Peyer's patch (tissue), 4 donors: ENCODE data around the gene LGALS7B.

Source experiments
- CTCF ChIP-seq, 6 experiments: fragments of 450-650 bp in 4 of 6; fragments of 200-600 bp in 2 of 6; sonication (generic) in 1 of 6; IDR thresholded peaks; one replicate each; pipeline ENCODE4 v1.5.1; 2017 to 2019; ENCODE audit warnings: antibody characterized with exemption in 6 of 6, mild to moderate bottlenecking in 3 of 6, moderate library complexity in 1 of 6
- POLR2A ChIP-seq, 2 donors: fragments of 450-650 bp; IDR thresholded peaks; one replicate each; pipeline ENCODE4 v1.5.1; 2017; ENCODE audit warnings: antibody characterized with exemption in 2 of 2, mild to moderate bottlenecking in 2 of 2, moderate library complexity in 2 of 2

DNA sequence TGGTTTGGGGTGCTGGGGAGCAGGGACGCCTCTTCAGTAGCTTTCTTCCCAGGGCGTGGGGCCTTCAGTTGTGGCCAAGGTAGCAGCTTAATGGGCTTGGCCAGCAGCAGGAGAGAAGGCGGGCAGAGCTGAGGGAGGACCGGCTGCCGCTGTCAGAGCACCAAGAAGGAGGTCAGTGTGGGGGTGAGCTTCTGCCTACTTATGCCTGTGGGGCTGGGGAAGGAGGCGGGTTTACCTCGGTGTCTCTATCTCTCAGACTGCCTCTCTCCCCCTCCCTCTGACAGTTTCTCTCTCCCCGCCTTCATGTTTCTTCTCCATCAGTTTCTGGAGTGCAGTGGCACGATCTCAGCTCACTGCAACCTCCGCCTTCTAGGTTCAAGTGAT is 44.7 kb upstream of the LGALS7B start, which contains the start of gene CAPN12:
- TF ChIP-seq POLR2A (IDR thresholded peaks at IDR 0.05): no peak
- TF ChIP-seq CTCF (IDR thresholded peaks at IDR 0.05): no peak
